T-cell (primary cell): Measurements from ENCODE around the gene NDC80. TPM values are rescaled to one million over a fixed set of nuclear protein-coding genes. Genes with fewer than 3 reads are reported as not detected.

Experiments used
- ATAC-seq, 4 experiments: fragments of 200-7000 bp in 3 of 4; fragments of 150-1000 bp in 1 of 4; cut with Tn5 transposase; replicated peaks in 1 of 4; 1 replicate in 3 of 4; 2 replicates in 1 of 4; pipeline ENCODE4 v1.10.0; 2021; ENCODE audit warnings: moderate library complexity in 3 of 4, mild to moderate bottlenecking in 2 of 4, moderate number of reproducible peaks in 1 of 4
- CTCF ChIA-PET, 2 donors: fragments of 300-600 bp; sonication (Branson Sonifier 250); formaldehyde crosslinking; loops; one replicate each; lab custom pipeline; 2022; ENCODE audit warnings: antibody characterized with exemption in 2 of 2; lab: Charles Lee
- POLR2A ChIA-PET, 2 donors: fragments of 300-600 bp; sonication (Branson Sonifier 250); formaldehyde crosslinking; loops; one replicate each; lab custom pipeline; 2022; ENCODE audit warnings: antibody characterized with exemption in 2 of 2; lab: Charles Lee
- DNase-seq, 35 experiments: peaks; one replicate each; pipeline versions ENCODE4 v3.0.0 to v3.0.0-alpha.2; 2013 to 2023
- H3K27ac ChIP-seq: one replicate; pipeline ENCODE4 v1.5.1; 2013; ENCODE audit warnings: low read length
- H3K27me3 ChIP-seq, 2 experiments: replicated peaks in 1 of 2; 1 replicate in 1 of 2; 2 replicates in 1 of 2; pipeline versions ENCODE4 v1.6.1 to v1.7.0; 2013; ENCODE audit warnings: low read length in 1 of 2, mixed read lengths in 1 of 2; ENCODE audit not compliant: control insufficient read depth in 2 of 2, insufficient read depth in 2 of 2; ENCODE audit errors: extremely low read depth in 1 of 2
- H3K36me3 ChIP-seq, 2 donors: 1 replicate in 1 of 2; 2 replicates in 1 of 2; pipeline versions ENCODE4 v1.6.1 to v1.7.0; 2013; ENCODE audit warnings: low read length in 1 of 2; ENCODE audit not compliant: control insufficient read depth in 2 of 2, insufficient read depth in 1 of 2; ENCODE audit errors: extremely low read depth in 1 of 2
- H3K4me1 ChIP-seq, 2 experiments: 1 replicate in 1 of 2; 2 replicates in 1 of 2; pipeline versions ENCODE4 v1.6.1 to v1.7.0; 2013; ENCODE audit warnings: low read length in 2 of 2, mixed read lengths in 1 of 2; ENCODE audit not compliant: insufficient read depth in 2 of 2, control insufficient read depth in 1 of 2; ENCODE audit errors: extremely low read depth in 1 of 2
- H3K4me3 ChIP-seq, 2 donors: 1 replicate in 1 of 2; 2 replicates in 1 of 2; pipeline versions ENCODE4 v1.5.1 to v1.7.0; 2013; ENCODE audit warnings: mild to moderate bottlenecking in 2 of 2, low read length in 1 of 2, moderate library complexity in 1 of 2; ENCODE audit not compliant: control insufficient read depth in 1 of 2; ENCODE audit errors: extremely low read depth in 1 of 2
- H3K9me3 ChIP-seq: 2 replicates; pipeline ENCODE4 v1.7.0; 2013
- H3K27ac Mint-ChIP-seq, 2 donors: one replicate each; pipeline ENCODE4 v1.8.0; 2020 to 2021; ENCODE audit warnings: mild to moderate bottlenecking in 2 of 2, mixed read lengths in 2 of 2
- H3K27me3 Mint-ChIP-seq, 2 donors: one replicate each; pipeline ENCODE4 v1.8.0; 2021 to 2022; ENCODE audit warnings: mixed read lengths in 2 of 2
- H3K36me3 Mint-ChIP-seq: one replicate; pipeline ENCODE4 v1.8.0; 2021; ENCODE audit warnings: mixed read lengths
- H3K4me1 Mint-ChIP-seq, 3 donors: one replicate each; pipeline ENCODE4 v1.8.0; 2020 to 2022; ENCODE audit warnings: mixed read lengths in 3 of 3, mild to moderate bottlenecking in 1 of 3
- H3K4me3 Mint-ChIP-seq, 3 donors: one replicate each; pipeline ENCODE4 v1.8.0; 2020 to 2022; ENCODE audit warnings: mild to moderate bottlenecking in 3 of 3, mixed read lengths in 3 of 3, moderate library complexity in 3 of 3
- H3K9me3 Mint-ChIP-seq, 3 donors: one replicate each; pipeline ENCODE4 v1.8.0; 2020 to 2022; ENCODE audit warnings: mixed read lengths in 3 of 3
- WGBS: methylation state at CpG from one replicate; pipeline ENCODE4 v1.1.5; 2013; ENCODE audit warnings: missing lambda C conversion rate; ENCODE audit not compliant: insufficient coverage; 5-methylcytosine and 5-hydroxymethylcytosine counted together
- total RNA-seq, 35 experiments: library from RNA in 6 of 35; stranded (reverse) in 6 of 35; fragments of 120-200 nt in 1 of 35; gene quantifications; one replicate each; pipeline versions ENCODE4 v1.2.1 to v1.2.4 and lab custom pipeline; 2013 to 2026

The NDC80 gene
- total RNA-seq, 5 donors from 2014 or later (not counting 1 experiment from before 2014, with no cell fraction given) = 2.3 to 8.2 (median 3.3) TPM

DNA sequence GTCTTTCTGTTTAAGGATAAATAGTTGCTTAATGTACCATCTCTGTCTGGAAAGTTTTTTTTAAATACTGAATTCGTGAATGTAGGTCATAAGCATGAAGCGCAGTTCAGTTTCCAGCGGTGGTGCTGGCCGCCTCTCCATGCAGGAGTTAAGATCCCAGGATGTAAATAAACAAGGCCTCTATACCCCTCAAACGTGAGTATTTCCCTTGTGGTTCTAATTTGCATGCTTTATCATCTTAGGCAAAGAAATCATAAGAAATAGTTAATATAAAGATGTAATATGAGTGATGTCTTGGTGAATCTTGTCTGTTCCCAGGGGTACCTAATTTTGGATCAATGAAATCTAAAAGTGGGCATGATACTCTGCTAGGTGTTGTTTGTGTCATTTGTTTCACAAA is 1.5 kb downstream of the NDC80 start:
- Histone ChIP-seq H3K9me3 (no peaks in the 10 kb centered on the region), H3K36me3 (peaks cover 0 to 3% of the 10 kb centered on the region in 2 donors), H3K4me3 (no peak overlapping the region), H3K27me3 (no peaks in the 10 kb centered on the region), H3K27ac (peak overlapping the region; percentile 3), H3K4me1 (peaks cover 21 to 29% of the 10 kb centered on the region in 2 experiments)
- Mint-ChIP-seq H3K4me1 (peaks cover 55 to 65% (median 64%) of the 10 kb centered on the region in 3 donors), H3K9me3 (no peaks in the 10 kb centered on the region), H3K36me3 (peaks cover 3% of the 10 kb centered on the region), H3K4me3 (peak overlapping the region; percentile 98 to 100 (median 99)), H3K27ac (peak overlapping the region; percentile 82 to 100), H3K27me3 (no peaks in the 10 kb centered on the region)
- ChIA-PET POLR2A (interaction anchor here in 1 of 2 donors (0.9 kb wide), 1 partner anchor 82 kb away, joined by 3 read pairs; no protein-coding TSS in a partner anchor), CTCF (interaction anchor here (0.5 to 0.9 kb wide), 2 partner anchors 9 to 30 kb away, joined by 3 read pairs; no protein-coding TSS in a partner anchor)
- ATAC-seq (no peak), DNase-seq (no peak)
- WGBS = no CpG with 5 or more reads among the region's 5 CpGs

- Histone ChIP-seq H3K27ac (peak overlapping the region; percentile 29), H3K4me1 (peaks cover 21 to 32% of the 10 kb centered on the region in 2 experiments), H3K4me3 (no peak overlapping the region), H3K27me3 (no peaks in the 10 kb centered on the region), H3K9me3 (no peaks in the 10 kb centered on the region), H3K36me3 (peaks cover 0 to 3% of the 10 kb centered on the region in 2 donors)
- Mint-ChIP-seq H3K4me1 (peaks cover 55 to 65% (median 64%) of the 10 kb centered on the region in 3 donors), H3K9me3 (no peaks in the 10 kb centered on the region), H3K4me3 (peak overlapping the region; percentile 98 to 100 (median 99)), H3K27me3 (no peaks in the 10 kb centered on the region), H3K36me3 (no peaks in the 10 kb centered on the region), H3K27ac (peak overlapping the region; percentile 46 to 100)
- no peak for DNase-seq
- no CpG with 5 or more reads among the region's 2 CpGs for WGBS
- ChIA-PET POLR2A (interaction anchor here (0.5 to 1.4 kb wide), 5 partner anchors 16 to 86 kb away, joined by 3 to 7 read pairs (median 6); partner anchors contain the start of gene SMCHD1 (in 1 of the 2)), CTCF (interaction anchor here (0.5 to 2.1 kb wide), 4 partner anchors 10 to 63 kb away, joined by 3 to 8 read pairs (median 3); no protein-coding TSS in a partner anchor)
- ATAC-seq = no peak
These were observed 2.1 kb downstream of the NDC80 start for GRCh38 chr18:2573408-2573807.

GRCh38 chr18:2587788-2588187 is 16.4 kb downstream of the NDC80 start:
- ChIA-PET POLR2A (interaction anchor here in 1 of 2 donors (0.5 to 1.2 kb wide), 2 partner anchors 19 to 49 kb away, joined by 5 read pairs; no protein-coding TSS in a partner anchor), CTCF (interaction anchor here (0.6 to 1.1 kb wide), 3 partner anchors 21 to 72 kb away, joined by 3 to 5 read pairs (median 3); no protein-coding TSS in a partner anchor)
- Histone ChIP-seq H3K36me3 (no peaks in the 10 kb centered on the region), H3K27ac (no peak overlapping the region), H3K27me3 (no peaks in the 10 kb centered on the region), H3K9me3 (no peaks in the 10 kb centered on the region), H3K4me3 (no peak overlapping the region), H3K4me1 (peaks cover 8 to 38% of the 10 kb centered on the region in 2 experiments)
- Mint-ChIP-seq H3K27ac (peak overlapping the region; percentile 82 to 85), H3K9me3 (no peaks in the 10 kb centered on the region), H3K4me1 (peaks cover 38 to 41% (median 39%) of the 10 kb centered on the region in 3 donors), H3K36me3 (peaks cover 2% of the 10 kb centered on the region), H3K27me3 (no peaks in the 10 kb centered on the region), H3K4me3 (peak overlapping the region in 2 of 3 donors; percentile 30 to 49)
- no peak for DNase-seq
- no CpG with 5 or more reads among the region's 3 CpGs for WGBS
- no peak for ATAC-seq

- ChIA-PET CTCF (interaction anchor here (0.6 to 3.0 kb wide), 9 partner anchors 9 to 85 kb away, joined by 3 to 11 read pairs (median 4); partner anchors contain the start of gene SMCHD1 (in 1 of the 2)), POLR2A (interaction anchor here (0.6 to 1.8 kb wide), 8 partner anchors 11 to 159 kb away, joined by 3 to 7 read pairs (median 3); no protein-coding TSS in a partner anchor)
- Mint-ChIP-seq H3K4me3 (peak overlapping the region; percentile 9 to 82 (median 47)), H3K27ac (peak overlapping the region; percentile 85 to 92), H3K36me3 (peaks cover 3% of the 10 kb centered on the region), H3K9me3 (no peaks in the 10 kb centered on the region), H3K27me3 (no peaks in the 10 kb centered on the region), H3K4me1 (peaks cover 40 to 49% (median 43%) of the 10 kb centered on the region in 3 donors)
- 98% methylated on average over 4 of the region's 5 CpGs for WGBS
- H3K36me3 ChIP-seq = no peaks in the 10 kb centered on the region
- ATAC-seq = peak in 1 of 4 experiments; percentile 22
- DNase-seq = no peak
- peaks cover 10 to 44% of the 10 kb centered on the region in 2 experiments for H3K4me1 ChIP-seq
- H3K27ac ChIP-seq = peak overlapping the region; percentile 92
- H3K4me3 ChIP-seq = no peak overlapping the region
- H3K9me3 ChIP-seq = no peaks in the 10 kb centered on the region
- no peaks in the 10 kb centered on the region for H3K27me3 ChIP-seq
These were observed 17.4 kb downstream of the NDC80 start for GRCh38 chr18:2588666-2589344.

DNA sequence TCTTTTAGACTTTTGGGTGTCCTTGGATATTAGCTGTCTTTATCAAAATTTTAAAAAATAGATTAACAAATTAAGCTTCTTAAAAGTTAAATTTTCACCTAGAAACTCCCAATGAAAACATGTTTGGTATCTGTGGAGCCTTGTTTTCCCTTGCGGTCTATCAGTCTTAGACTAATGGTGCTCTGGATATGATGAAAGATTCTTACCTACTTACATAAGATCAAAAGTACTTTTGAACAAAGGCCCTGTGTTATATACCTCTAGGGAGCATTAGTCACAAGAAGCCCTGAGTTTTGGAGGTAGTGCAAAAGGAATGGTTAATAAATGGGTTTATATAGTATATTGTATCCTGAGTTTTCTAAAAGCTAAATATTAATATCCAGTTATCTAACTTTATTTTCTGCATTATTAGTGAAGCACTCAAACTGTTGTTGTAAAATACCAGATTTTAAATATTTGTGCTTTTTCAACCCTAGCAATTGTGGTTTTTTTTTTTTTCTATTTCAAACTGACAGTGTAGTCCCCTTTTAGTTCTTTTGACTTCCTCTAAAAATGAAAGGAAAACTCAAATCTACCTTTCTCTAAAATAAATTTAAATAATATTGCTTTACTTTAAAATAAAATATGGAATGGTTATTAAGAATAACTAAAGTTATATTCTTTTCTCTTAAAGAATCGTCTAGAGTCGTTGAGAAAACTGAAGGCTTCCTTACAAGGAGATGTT is 18.1 kb downstream of the NDC80 start:
- Mint-ChIP-seq H3K27ac (peak overlapping the region; percentile 94 to 96), H3K4me3 (peak overlapping the region; percentile 56 to 82 (median 65)), H3K36me3 (peaks cover 3% of the 10 kb centered on the region), H3K4me1 (peaks cover 47 to 56% (median 50%) of the 10 kb centered on the region in 3 donors), H3K9me3 (no peaks in the 10 kb centered on the region), H3K27me3 (no peaks in the 10 kb centered on the region)
- ATAC-seq (peak; percentile 69 to 87 (median 82)), DNase-seq (peak in 1 of 35 experiments; percentile 45)
- H3K27ac ChIP-seq = peak overlapping the region; percentile 92
- ChIA-PET CTCF (interaction anchor here (0.6 to 3.0 kb wide), 9 partner anchors 10 to 84 kb away, joined by 3 to 11 read pairs (median 4); partner anchors contain the start of gene SMCHD1 (in 1 of the 2)), POLR2A (interaction anchor here (0.5 to 1.8 kb wide), 8 partner anchors 10 to 158 kb away, joined by 3 to 7 read pairs (median 3); no protein-coding TSS in a partner anchor)
- H3K9me3 ChIP-seq = no peaks in the 10 kb centered on the region
- H3K4me1 ChIP-seq = peaks cover 15 to 47% of the 10 kb centered on the region in 2 experiments
- H3K4me3 ChIP-seq = peak overlapping the region; percentile 4 to 39
- no CpG with 5 or more reads among the region's 3 CpGs for WGBS
- no peaks in the 10 kb centered on the region for H3K36me3 ChIP-seq
- H3K27me3 ChIP-seq = no peaks in the 10 kb centered on the region
